Stimulated activated CD4-positive, alpha-beta T cell treated with anti-CD3 and anti-CD28 coated beads, TNF-alpha, amount 100 ng/mL, for 24 hours (primary cell): ENCODE results near the gene REG4.

Source experiments
- DNase-seq, 3 experiments: peaks; one replicate each; pipeline ENCODE4 v3.0.0-alpha.2; 2020; ENCODE audit warnings: low read depth in 3 of 3

The REG4 gene

DNA sequence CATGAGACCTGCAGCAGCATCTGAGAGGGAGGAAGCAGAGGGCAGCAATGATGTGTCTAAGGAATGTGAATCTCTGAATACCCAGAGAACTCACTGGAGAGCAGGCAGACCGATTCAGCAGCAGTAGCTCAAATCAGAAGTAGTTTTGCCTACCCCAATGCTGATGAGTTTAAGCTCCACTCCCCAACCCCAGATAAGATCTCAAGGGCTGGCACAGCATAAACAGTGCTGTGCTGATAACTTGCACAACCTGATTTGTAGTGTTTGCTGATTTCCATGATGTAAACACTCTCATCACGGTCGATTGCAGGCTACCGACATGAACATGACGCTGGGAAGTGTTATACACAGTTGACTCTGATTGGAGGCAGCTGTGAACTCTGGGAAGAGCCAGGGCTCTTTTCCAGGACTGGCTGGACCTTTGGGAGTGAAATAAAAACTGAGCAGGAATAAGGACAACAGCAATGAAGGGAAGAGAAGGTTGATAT is 31.3 kb downstream of the REG4 start:
- no peak for DNase-seq

DNA sequence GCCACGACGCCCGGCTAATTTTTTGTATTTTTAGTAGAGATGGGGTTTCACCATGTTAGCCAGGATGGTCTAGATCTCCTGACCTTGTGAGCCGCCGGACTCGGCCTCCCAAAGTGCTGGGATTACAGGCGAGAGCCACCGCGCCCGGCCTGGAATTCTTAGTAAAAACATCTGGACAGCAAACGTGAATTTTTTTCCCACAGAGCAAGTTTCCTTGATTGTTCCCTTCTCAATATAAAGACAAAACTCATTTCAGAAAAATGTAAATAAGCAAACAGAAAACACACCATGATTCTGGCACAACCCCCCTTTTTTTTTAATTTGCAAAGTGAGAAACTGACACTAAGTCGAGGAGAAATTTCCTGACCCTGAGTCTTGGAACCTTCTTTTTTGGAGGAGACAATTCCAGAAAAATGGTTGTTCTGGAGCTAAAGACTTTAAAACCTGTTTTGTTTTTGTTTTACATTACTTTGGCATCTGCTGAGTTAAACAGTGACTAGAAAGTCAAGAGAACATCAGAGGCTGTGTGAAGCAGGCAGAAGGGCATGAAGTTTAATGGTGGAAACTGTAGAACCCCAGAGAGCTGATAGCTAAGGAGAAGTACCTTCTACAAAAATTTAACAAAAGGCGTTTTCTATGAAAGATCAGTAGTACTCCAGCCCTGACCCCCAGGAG is 32.2 kb downstream of the REG4 start:
- DNase-seq: no peak

DNA sequence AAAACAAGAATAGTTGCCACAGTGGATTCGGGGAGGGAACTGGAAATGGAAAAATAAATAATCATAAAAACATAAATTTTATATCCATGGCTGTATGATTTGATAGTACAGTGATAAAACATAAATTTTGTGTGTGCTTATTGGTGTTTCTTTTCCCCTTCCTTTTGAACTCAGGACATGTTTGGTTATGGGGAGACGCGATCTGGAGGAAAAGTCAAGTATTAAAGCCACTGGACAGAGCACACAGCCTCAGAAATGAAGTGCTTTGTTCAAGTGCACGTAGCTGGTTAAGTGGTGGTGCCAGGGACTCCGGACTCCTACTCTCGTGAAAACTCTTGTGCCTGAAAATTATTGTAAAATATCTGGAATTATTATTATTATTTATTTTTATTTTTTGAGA is 32.9 kb downstream of the REG4 start:
- DNase-seq: no peak

DNA sequence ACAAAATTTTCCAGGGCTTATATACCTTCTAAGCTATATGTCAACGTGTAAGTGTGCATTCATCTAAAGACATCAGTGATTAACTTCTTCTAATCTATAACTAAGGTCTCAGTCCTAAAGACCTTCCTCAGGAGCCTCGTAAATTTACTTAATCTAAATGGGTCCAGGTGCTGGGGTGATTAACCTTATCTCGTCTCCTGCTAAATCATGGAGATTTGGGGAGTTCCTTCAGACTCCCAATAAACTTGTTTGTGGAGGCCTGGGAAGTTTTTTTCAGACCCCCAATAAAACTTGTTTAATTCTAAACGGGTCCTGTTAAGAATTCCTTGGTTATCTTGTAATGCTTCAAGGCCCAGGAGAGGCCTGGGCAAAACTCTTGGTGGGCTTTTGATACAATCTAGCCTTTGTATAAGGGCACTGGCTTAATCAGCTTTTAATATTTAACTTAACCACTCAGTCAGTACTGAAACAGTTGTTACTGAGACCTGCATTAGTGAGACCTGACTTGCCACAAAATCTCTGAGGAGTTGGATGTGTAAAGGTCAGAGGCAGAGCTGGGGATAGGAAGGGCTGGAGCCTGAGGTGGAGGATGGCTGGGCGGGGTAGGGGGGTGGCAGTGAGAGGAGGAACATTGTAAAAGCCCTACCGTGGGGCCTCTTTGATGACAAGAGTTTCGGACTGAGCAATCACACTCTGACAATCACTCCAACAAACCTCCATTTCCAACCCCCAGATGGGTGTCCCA is 36.3 kb downstream of the REG4 start:
- DNase-seq: no peak

DNA sequence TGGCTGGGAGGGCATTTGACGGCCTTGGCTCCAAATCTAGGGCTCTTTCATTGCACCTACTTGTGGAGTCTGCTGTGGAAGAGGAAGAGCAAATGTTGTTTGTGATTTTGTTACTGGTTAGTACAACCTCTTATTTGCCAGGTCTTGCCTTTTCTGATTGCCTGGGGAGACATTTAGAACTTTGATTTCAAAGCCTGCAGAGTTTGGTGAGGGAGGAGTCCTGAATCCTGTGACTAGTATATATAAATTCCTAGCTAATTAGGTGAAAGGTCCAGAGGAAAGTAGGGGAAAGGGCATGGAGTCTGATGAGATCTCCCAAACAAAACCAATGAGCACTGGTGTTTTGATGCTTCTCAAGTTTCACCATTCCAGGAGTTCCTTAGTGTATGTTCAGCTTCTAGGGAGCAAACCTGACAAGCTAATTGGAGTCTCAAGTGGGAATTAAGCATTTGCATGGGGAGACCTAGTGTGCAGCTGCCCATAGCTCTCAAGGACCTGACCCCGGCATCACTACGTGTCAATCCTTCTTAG is 37.5 kb downstream of the REG4 start:
- no peak for DNase-seq

DNA sequence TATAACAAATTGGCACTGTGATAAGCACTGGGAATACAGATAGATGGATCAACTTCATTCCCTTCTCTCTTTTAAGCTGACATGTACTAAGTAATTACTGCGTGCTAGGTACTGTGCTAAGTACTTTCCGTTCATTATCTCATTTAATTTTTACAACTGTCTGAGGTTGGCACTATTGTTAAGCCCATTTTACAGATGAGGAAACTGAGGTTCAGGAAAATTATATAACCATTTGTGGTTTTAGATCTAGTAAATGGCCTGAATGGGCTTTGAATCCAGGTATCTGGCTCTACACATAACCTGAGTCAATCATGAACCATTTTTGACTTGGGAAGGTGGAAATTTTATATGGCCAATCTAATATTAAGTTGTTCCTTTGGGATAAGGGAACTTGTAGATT is 39.0 kb downstream of the REG4 start:
- DNase-seq: no peak

DNA sequence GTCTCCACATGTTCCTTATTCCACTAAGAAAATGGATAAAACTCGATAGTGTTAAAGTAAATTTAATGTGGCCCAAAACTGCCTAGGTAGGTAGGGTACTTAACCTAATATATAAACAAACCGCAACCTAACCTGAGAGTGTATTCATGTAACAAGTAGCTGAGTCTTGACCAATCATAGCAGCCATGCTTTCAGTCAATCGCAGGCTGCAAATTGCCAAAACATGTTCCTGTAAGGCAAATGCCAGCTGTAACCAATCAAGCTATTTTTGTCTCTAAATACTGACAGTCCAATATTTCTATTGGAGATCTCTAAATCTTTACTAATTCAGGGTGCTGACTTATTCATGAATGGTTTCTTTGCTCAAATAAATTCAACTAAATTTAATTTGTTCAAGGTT is 39.5 kb downstream of the REG4 start:
- no peak for DNase-seq

DNA sequence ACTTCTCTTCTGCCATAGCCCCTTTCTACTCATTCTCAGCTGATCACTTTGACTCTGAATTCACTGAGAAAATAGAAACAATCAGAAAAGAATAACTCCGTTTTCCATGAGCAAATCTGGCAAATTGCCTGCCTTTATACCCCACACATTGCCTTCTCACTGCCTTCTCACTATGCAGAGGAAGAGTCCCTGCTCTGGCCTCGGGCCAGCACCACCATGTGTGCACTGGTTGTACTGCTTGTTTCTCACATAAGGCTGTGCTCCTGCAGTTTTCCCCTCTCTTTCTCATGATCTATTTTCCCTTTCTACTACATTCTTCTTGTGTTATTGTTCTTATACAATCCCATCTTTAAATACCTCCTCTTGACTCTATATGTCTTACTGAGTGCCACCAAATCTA is 40.2 kb downstream of the REG4 start:
- no peak for DNase-seq

DNA sequence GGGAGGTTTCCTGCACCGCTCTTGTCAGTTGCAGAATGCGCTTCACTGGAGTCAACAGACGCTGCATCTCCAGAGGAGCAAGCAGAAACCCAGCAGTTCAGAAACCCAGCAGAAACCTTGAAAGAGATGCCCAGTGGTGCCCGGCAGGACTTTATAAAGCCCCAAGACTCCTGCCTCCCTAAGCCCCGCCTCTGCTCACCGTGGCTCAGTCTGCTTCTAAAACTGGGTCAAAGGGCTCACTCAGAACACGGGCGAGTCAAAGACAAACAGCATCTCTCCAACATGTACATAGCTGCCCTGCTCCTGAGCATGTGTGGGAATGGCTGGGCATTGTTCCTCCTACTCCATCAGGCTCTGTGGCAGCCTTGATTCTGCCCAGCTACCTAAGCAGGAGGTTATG is 42.5 kb downstream of the REG4 start, which contains the start of gene HMGCS2:
Gene HMGCS2 (minus strand): TSS at position 128 of the 400 bp plus-strand sequence. CDS start 61 bp downstream, at position 67.
- DNase-seq: no peak

DNA sequence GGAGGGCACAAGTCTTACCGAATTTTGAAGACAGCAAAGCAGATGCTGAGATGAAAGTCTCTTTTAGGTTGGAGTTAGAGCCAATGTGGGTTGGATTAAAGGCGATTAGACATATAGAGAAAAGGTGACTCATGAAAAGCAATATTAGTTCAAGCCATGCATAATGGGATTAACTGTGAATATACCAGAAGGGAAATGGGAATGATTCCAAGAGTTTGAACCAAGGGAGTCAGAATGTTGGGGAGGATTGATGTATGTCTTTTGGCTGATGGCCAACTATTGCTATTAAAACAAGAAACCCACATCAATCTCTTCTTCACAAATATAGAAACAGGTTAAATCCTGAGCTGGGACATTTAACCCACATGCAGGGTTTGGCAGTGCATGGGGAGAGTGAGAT is 43.8 kb downstream of the REG4 start:
- no peak for DNase-seq

DNA sequence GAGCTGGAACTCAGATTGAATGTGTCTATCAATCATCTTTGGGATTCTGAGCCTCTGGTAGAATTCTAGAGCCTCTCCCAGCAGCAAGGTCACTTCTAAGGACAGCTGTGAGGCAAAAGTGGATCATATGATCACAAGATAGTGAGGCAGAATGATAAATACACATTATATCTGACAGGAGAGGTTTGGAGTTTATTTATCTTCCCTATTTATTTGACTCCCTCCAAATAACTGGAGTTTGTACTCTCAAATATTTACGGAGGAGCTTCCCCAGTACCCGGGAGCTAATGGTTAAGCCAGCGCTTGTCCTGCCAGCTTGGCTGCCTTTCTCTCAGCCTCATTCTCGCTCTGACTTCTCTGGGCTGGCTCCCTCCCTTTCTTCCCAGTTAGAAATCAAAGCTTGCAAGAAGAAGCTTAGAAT is 44.9 kb downstream of the REG4 start:
- no peak for DNase-seq

DNA sequence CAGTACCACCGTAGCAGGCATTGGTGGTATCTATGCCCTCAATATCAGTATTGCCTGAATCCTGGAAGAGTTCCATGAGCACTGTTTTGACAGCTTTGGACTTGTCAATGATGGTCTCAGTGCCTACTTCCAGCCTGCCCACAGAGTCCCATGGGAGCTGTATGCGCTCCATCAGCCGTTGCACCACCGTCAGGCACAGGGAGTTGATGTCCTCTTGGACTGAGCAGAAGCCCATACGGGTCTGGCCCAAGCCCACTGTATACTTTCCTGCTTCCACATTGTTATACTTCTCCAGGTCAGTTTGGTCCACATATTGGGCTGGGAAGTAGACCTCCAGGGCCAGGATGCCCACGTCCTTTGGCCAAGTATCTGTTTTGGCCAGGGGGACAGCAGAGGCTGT is 47.0 kb downstream of the REG4 start:
- DNase-seq: no peak

DNA sequence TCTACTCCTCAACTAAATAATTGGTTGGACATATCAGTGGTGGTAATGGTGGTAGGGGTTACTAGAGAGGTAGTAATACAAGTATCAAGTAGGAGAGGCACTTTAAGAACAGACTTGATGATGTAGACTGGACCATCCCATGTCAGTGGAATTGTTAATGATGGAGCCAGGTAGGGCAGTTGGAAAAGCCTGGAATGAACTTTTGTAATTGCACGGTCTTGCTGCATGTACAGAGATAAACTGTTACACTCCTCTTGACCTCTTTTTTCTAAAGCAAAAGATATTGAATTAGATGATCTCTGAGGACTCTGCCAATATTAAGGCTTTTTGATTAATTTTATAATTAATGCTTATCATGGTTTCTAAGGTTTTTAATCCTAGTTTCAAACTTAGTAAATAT is 48.3 kb downstream of the REG4 start:
- no peak for DNase-seq

DNA sequence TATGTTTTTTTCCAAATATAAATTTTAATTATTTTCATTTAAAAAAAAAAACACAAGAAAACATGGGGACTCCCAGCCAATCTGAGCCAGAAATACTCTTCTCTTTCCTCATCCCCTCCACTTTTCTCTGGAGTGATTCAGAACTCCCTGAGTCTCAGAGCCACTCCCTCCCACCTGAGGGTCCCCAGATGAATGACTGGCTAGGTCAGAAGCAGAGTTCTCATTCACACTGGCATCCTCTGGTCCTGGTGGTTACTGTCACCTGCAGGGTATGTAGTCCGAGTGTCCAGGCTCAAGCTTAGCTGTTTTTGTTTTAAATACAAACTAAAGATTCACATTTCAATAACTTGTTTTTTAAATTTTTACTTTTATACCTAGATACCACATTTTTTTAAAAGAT is 48.9 kb downstream of the REG4 start:
- DNase-seq: no peak

DNA sequence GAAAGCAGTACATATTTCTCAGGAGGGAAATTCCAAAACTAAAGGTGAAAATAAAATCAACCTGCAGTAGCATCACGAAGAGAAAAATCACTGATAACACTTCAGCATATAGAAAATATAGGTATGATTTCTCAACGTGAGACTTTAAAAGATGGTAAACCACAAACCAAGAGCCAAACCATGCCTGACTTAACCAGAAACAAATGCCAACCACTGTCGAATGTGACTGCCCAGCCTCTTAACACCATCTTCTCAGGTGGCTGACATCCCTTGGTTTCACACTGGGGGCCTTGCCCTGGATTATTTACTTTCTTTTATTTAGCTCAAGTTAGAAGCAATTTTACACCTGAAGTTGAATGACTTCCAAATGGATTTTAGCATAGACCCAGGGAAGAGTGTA is 52.7 kb downstream of the REG4 start:
- DNase-seq: no peak

DNA sequence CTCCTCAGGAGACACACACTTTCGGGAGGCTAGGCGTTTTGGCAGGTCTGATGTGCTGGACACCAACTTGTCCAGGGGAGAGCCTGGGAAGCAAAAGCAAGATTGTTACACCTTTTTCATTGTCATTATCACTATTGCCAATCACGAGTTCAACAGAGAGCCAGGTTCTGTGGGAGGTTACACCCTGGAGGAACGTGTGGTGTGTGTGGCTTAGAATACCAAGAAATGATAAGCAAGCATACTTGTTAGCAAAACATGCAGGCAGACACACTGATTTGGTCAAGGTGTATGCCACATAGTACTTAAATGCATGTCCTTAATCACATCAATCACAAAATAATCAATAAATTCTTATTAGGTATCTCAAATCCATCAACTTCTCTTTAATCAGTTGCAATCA is 58.7 kb downstream of the REG4 start:
- no peak for DNase-seq

DNA sequence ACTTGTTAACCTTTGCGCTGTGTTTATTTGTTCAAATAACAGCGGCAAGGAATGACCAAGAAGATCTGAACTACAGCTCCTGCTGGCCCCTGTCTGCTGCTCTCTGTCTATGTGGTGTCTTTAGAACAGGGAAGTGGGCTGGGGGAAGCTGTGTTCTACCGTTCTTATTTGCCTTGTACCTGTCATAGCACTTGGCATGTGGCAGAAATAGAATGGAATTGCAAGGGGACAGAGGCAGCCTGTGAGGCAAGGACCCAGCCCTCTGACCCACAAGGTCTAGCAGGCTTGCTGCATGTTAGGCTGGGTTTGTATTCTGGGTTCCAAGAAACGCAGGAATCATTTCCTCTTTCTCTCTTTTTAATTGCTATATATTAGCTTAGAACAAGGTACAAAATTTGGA is 63.2 kb downstream of the REG4 start:
- DNase-seq: no peak

DNA sequence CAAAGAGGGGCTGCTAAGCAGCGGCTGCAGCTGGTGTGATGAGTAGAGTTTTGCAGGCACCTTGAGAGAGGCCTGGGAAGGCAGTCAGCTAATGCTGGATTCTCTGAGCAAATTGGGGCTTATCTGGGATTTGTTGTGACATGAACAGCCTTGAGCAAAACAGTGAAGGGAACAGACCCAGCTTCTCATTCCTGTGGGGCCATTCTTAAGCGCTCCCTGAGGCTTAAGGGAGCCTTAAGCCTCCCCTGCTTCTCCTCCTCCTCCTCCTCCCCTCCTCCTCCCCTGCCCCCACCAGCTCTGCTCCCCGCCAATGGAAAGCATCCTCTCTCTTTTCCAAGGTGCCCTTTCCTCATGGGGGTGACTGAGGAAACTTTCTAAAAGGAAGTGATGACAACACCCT is 63.8 kb downstream of the REG4 start:
- DNase-seq: no peak

DNA sequence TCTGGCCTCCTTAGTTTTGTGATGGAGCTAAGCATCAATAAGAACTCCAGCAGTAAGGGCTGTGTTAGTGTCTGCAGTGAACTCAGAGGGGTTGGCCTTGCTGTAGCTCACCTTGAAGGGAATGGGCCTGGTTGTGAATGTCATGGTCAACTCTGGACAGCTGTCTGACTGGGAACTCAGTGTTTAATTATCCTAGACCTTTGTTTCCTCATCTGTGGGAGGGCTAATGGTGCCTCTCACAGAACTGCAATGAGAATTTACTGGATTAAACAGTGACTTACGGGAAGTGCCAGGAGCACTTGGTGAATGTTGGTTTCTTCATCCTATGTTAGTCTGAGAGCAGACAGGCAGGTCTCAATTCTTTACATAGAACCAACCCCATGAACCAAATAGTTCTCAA is 66.2 kb downstream of the REG4 start:
- no peak for DNase-seq

DNA sequence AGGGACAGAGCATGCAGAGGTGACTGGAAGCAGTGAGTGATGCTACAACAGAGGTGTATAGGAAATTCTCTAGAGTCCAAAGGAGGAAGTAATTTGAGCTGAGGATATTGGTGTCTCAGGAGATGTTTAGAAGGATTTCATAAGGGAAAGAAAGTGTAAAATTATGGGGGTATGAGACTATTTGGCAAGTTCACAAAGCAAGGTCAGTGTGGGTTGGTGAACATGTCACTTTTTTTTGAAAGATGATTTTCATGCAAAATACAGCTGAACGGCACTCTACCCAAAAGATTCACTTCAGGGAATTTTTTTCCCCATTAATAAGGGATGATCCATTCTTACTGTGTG is 66.7 kb downstream of the REG4 start:
- DNase-seq: no peak
